Measurements from ENCODE around the gene SORBS2.
"Not testable (repeated sequence)": the region's sequence is repeated elsewhere in the genome, so short reads cannot be mapped to it uniquely, and the experiment has no call there.

SORBS2 gene

GRCh38 chr4:185735866-185736400 lies 76.1 kb downstream of the SORBS2 start:
- no peak for DNase-seq

GRCh38 chr4:185734930-185735329 lies 77.1 kb downstream of the SORBS2 start:
- no peak for DNase-seq

GRCh38 chr4:185734214-185734613 lies 77.8 kb downstream of the SORBS2 start:
- DNase-seq: no peak

- DNase-seq: no peak
Observed at GRCh38 chr4:185730849-185731608, 81.0 kb downstream of the SORBS2 start.

- DNase-seq: no peak
Observed at GRCh38 chr4:185730387-185730786, 81.6 kb downstream of the SORBS2 start.

- DNase-seq: no peak
Observed at GRCh38 chr4:185729391-185729804, 82.6 kb downstream of the SORBS2 start.

GRCh38 chr4:185728893-185729292 lies 83.1 kb downstream of the SORBS2 start:
- DNase-seq: no peak

- no peak for DNase-seq
Observed at GRCh38 chr4:185726931-185727330, 85.1 kb downstream of the SORBS2 start.

- DNase-seq: no peak
Observed at GRCh38 chr4:185723631-185724260, 88.2 kb downstream of the SORBS2 start.

GRCh38 chr4:185722029-185722316 lies 90.0 kb downstream of the SORBS2 start:
- DNase-seq: no peak

- DNase-seq: no peak
Observed at GRCh38 chr4:185721190-185722028, 90.6 kb downstream of the SORBS2 start.

GRCh38 chr4:185719500-185719858 lies 92.5 kb downstream of the SORBS2 start:
- no peak for DNase-seq

- no peak for DNase-seq
Observed at GRCh38 chr4:185718578-185719499, 93.2 kb downstream of the SORBS2 start.

GRCh38 chr4:185717377-185717741 lies 94.6 kb downstream of the SORBS2 start:
- no peak for DNase-seq

- DNase-seq: no peak
Observed at GRCh38 chr4:185716577-185717376, 95.2 kb downstream of the SORBS2 start.

GRCh38 chr4:185716141-185716551 lies 95.8 kb downstream of the SORBS2 start:
- DNase-seq: no peak

- DNase-seq: not testable (repeated sequence)
Observed at GRCh38 chr4:185714524-185714923, 97.5 kb downstream of the SORBS2 start.

- DNase-seq: no peak
Observed at GRCh38 chr4:185713731-185714130, 98.3 kb downstream of the SORBS2 start.

- DNase-seq: no peak
Observed at GRCh38 chr4:185713272-185713671, 98.7 kb downstream of the SORBS2 start.

- no peak for DNase-seq
Observed at GRCh38 chr4:185712350-185713024, 99.5 kb downstream of the SORBS2 start.

- DNase-seq: no peak
Observed at GRCh38 chr4:185711726-185712125, 100.3 kb downstream of the SORBS2 start.

Data from stimulated activated CD4-positive, alpha-beta T cell treated with anti-CD3 and anti-CD28 coated beads, Interleukin-12 subunit alpha, Interleukin-12 subunit beta, amount 100 ng/mL, for 4 hours (primary cell).